GM12891 (cell line): ENCODE measurements around the gene NPM1.

Experiments
- POLR2A ChIP-seq: IDR thresholded peaks from 2 replicates; pipeline ENCODE4 v1.6.1; 2011; ENCODE audit warnings: low read depth, low read length, control low read depth
- POLR2AphosphoS5 ChIP-seq: IDR thresholded peaks from 2 replicates; pipeline ENCODE4 v1.6.1; 2011; ENCODE audit warnings: low read depth, low read length, control low read depth
- TAF1 ChIP-seq: IDR thresholded peaks from 2 replicates; pipeline ENCODE4 v1.6.1; 2011; ENCODE audit warnings: low read depth, low read length, control low read depth

DNA sequence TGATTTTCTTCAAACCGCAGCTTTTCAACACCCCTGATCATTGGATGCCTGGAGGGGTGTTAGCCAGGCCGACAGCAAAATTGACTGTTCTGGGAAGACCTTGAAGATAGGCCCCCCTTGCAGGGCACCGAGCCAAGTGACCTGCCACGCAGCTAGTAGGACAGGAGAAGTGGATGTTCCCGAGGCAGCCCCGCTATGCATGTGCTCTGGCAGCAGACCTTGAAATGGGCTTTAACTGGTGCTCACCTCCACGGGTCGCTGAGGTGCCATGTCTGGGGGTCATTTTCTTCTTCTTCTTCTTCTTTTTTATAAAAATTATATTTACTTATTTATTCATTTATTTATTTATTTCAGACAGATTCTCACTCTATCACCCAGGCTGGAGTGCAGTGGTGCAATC is 44.4 kb downstream of the NPM1 start:
- TF ChIP-seq POLR2A (no peak), TAF1 (no peak), POLR2AphosphoS5 (no peak)
